Gastroesophageal sphincter (tissue), 3 donors: ENCODE measurements around the gene OBP2B.
"Not testable (repeated sequence)": the region's sequence is repeated elsewhere in the genome, so short reads cannot be mapped to it uniquely, and the experiment has no call there.

ENCODE experiments used
- EP300 ChIP-seq: sonication (generic); formaldehyde crosslinking; IDR thresholded peaks from one replicate; pipeline ENCODE4 v1.6.1; 2017; ENCODE audit warnings: antibody characterized with exemption, mild to moderate bottlenecking
- POLR2A ChIP-seq, 2 donors: fragments of 450-650 bp; IDR thresholded peaks; one replicate each; pipeline ENCODE4 v1.6.1; 2017; ENCODE audit warnings: antibody characterized with exemption in 2 of 2, mild to moderate bottlenecking in 2 of 2, moderate library complexity in 1 of 2
- POLR2AphosphoS5 ChIP-seq: sonication (generic); formaldehyde crosslinking; IDR thresholded peaks from one replicate; pipeline ENCODE4 v1.6.1; 2017; ENCODE audit warnings: antibody characterized with exemption
- TF ChIP-seq, protein P1 (sequence below), 4 experiments: fragments of 200-600 bp in 2 of 4; fragments of 450-650 bp in 2 of 4; sonication (generic) in 1 of 4; IDR thresholded peaks; one replicate each; pipeline ENCODE4 v1.5.1; 2017 to 2019; ENCODE audit warnings: antibody characterized with exemption in 4 of 4, mild to moderate bottlenecking in 2 of 4, moderate library complexity in 2 of 4

DNA sequence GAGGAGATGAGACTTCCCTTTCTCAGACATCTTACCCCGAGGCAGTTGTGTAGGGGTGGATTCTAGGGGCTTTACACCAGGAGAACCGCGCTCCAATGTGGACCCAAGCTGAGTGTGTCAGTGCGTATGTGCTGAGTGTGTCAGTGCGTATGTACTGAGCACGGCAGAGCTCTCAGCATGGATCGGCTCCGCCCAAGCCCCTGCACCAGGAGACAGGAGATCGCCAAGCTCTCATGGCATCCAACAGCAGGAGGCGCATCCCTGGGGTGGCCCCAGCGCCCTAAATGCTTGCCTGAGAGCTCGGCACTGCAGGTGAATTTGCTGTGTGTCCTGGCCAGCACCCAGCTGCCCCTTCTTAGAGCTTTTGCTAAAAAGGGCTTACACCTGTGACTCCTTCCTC, 12.9 kb upstream of the OBP2B start:
- TF ChIP-seq, protein P1, sequence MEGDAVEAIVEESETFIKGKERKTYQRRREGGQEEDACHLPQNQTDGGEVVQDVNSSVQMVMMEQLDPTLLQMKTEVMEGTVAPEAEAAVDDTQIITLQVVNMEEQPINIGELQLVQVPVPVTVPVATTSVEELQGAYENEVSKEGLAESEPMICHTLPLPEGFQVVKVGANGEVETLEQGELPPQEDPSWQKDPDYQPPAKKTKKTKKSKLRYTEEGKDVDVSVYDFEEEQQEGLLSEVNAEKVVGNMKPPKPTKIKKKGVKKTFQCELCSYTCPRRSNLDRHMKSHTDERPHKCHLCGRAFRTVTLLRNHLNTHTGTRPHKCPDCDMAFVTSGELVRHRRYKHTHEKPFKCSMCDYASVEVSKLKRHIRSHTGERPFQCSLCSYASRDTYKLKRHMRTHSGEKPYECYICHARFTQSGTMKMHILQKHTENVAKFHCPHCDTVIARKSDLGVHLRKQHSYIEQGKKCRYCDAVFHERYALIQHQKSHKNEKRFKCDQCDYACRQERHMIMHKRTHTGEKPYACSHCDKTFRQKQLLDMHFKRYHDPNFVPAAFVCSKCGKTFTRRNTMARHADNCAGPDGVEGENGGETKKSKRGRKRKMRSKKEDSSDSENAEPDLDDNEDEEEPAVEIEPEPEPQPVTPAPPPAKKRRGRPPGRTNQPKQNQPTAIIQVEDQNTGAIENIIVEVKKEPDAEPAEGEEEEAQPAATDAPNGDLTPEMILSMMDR (IDR thresholded peaks at IDR 0.05): not testable (repeated sequence)
- TF ChIP-seq POLR2A (IDR thresholded peaks at IDR 0.05); POLR2AphosphoS5; EP300: not testable (repeated sequence)
